MG63 (cell line): Measurements from ENCODE around the gene TMEM178B. TPM values are rescaled to one million over a fixed set of nuclear protein-coding genes. Genes with fewer than 3 reads are reported as not detected.
A peak's percentile ranks its signal among the peaks of the same experiment; 100 is the strongest.
"Not testable (repeated sequence)": the region's sequence is repeated elsewhere in the genome, so short reads cannot be mapped to it uniquely, and the experiment has no call there.

Source experiments
- DNase-seq: peaks from one replicate; pipeline ENCODE4 v3.0.0-alpha.2; 2020
- H3K27me3 ChIP-seq: fragments of 250-450 bp; sonication (Bioruptor Pico); 2 replicates; pipeline ENCODE4 v1.5.1; 2020; ENCODE audit warnings: mild to moderate bottlenecking, moderate library complexity
- H3K36me3 ChIP-seq: fragments of 250-450 bp; sonication (Bioruptor Pico); 2 replicates; pipeline ENCODE4 v1.5.1; 2020; ENCODE audit warnings: mild to moderate bottlenecking, moderate library complexity
- H3K4me3 ChIP-seq: fragments of 250-450 bp; sonication (Bioruptor Pico); 2 replicates; pipeline ENCODE4 v1.5.1; 2020; ENCODE audit warnings: mild to moderate bottlenecking, moderate library complexity
- H3K9me3 ChIP-seq: fragments of 250-450 bp; sonication (Bioruptor Pico); 2 replicates; pipeline ENCODE4 v1.5.1; 2020; ENCODE audit warnings: mild to moderate bottlenecking, moderate library complexity
- total RNA-seq: library from RNA; depleted of rRNA; stranded (reverse); fragments of >200 nt; shearing (Covaris generic); gene quantifications from 2 replicates; pipeline ENCODE4 v1.2.3, GENCODE V29; 2014; ENCODE audit warnings: low replicate concordance

TMEM178B gene
- total RNA-seq, 1 experiment from 2014 or later = 0.10 TPM

GRCh38 chr7:141320287-141320686 lies 246.4 kb downstream of the TMEM178B start:
- Histone ChIP-seq H3K27me3 (no peaks in the 10 kb centered on the region), H3K36me3 (no peaks in the 10 kb centered on the region), H3K9me3 (no peaks in the 10 kb centered on the region), H3K4me3 (no peak overlapping the region)
- DNase-seq = no peak

GRCh38 chr7:141322383-141322782 lies 248.5 kb downstream of the TMEM178B start:
- H3K4me3 ChIP-seq = no peak overlapping the region
- H3K27me3 ChIP-seq = no peaks in the 10 kb centered on the region
- H3K9me3 ChIP-seq = no peaks in the 10 kb centered on the region
- no peak for DNase-seq
- H3K36me3 ChIP-seq = no peaks in the 10 kb centered on the region

GRCh38 chr7:141323826-141324225 lies 250.0 kb downstream of the TMEM178B start:
- Histone ChIP-seq H3K9me3 (no peaks in the 10 kb centered on the region), H3K27me3 (no peaks in the 10 kb centered on the region), H3K36me3 (no peaks in the 10 kb centered on the region), H3K4me3 (no peak overlapping the region)
- no peak for DNase-seq

- Histone ChIP-seq H3K9me3 (no peaks in the 10 kb centered on the region), H3K36me3 (no peaks in the 10 kb centered on the region), H3K27me3 (no peaks in the 10 kb centered on the region), H3K4me3 (no peak overlapping the region)
- DNase-seq = no peak
Observed at GRCh38 chr7:141324870-141325269, 251.0 kb downstream of the TMEM178B start.

- H3K9me3 ChIP-seq = no peaks in the 10 kb centered on the region
- no peak for DNase-seq
- H3K36me3 ChIP-seq = no peaks in the 10 kb centered on the region
- H3K27me3 ChIP-seq = no peaks in the 10 kb centered on the region
- no peak overlapping the region for H3K4me3 ChIP-seq
Observed at GRCh38 chr7:141325275-141325674, 251.4 kb downstream of the TMEM178B start.

GRCh38 chr7:141328290-141328689 lies 254.4 kb downstream of the TMEM178B start:
- no peaks in the 10 kb centered on the region for H3K36me3 ChIP-seq
- no peaks in the 10 kb centered on the region for H3K9me3 ChIP-seq
- H3K27me3 ChIP-seq = no peaks in the 10 kb centered on the region
- no peak for DNase-seq
- no peak overlapping the region for H3K4me3 ChIP-seq

GRCh38 chr7:141330285-141330684 lies 256.4 kb downstream of the TMEM178B start:
- H3K4me3 ChIP-seq = not testable (repeated sequence)

GRCh38 chr7:141333459-141333858 lies 259.6 kb downstream of the TMEM178B start:
- H3K36me3 ChIP-seq = no peaks in the 10 kb centered on the region
- H3K4me3 ChIP-seq = no peak overlapping the region
- H3K9me3 ChIP-seq = no peaks in the 10 kb centered on the region
- H3K27me3 ChIP-seq = no peaks in the 10 kb centered on the region
- peak; percentile 2 for DNase-seq

More at GRCh38 chr7:141330285-141330684, 256.4 kb downstream of the TMEM178B start:
- H3K27me3 ChIP-seq, H3K9me3 ChIP-seq, DNase-seq, H3K36me3 ChIP-seq: not testable (repeated sequence)

GRCh38 chr7:141335164-141335563 lies 261.3 kb downstream of the TMEM178B start:
- DNase-seq = no peak
- Histone ChIP-seq H3K27me3 (no peaks in the 10 kb centered on the region), H3K36me3 (no peaks in the 10 kb centered on the region), H3K4me3 (no peak overlapping the region), H3K9me3 (no peaks in the 10 kb centered on the region)

GRCh38 chr7:141339603-141340002 lies 265.7 kb downstream of the TMEM178B start:
- no peaks in the 10 kb centered on the region for H3K9me3 ChIP-seq
- H3K27me3 ChIP-seq = no peaks in the 10 kb centered on the region; the same call in 1 of the 2 replicates
- no peak overlapping the region for H3K4me3 ChIP-seq
- no peak for DNase-seq
- no peaks in the 10 kb centered on the region for H3K36me3 ChIP-seq

GRCh38 chr7:141340991-141341390 lies 267.1 kb downstream of the TMEM178B start:
- H3K4me3 ChIP-seq = no peak overlapping the region

GRCh38 chr7:141342621-141343408 lies 269.0 kb downstream of the TMEM178B start:
- no peaks in the 10 kb centered on the region for H3K9me3 ChIP-seq
- H3K4me3 ChIP-seq = no peak overlapping the region
- H3K36me3 ChIP-seq = no peaks in the 10 kb centered on the region
- peaks cover 2% of the 10 kb centered on the region; the same call in 1 of the 2 replicates for H3K27me3 ChIP-seq
- DNase-seq = no peak

More at GRCh38 chr7:141340991-141341390, 267.1 kb downstream of the TMEM178B start:
- Histone ChIP-seq H3K36me3 (no peaks in the 10 kb centered on the region), H3K27me3 (peaks cover 2% of the 10 kb centered on the region; the same call in 1 of the 2 replicates), H3K9me3 (no peaks in the 10 kb centered on the region)
- DNase-seq = no peak

GRCh38 chr7:141344153-141344935 lies 270.5 kb downstream of the TMEM178B start:
- Histone ChIP-seq H3K27me3 (peaks cover 2% of the 10 kb centered on the region; the same call in 1 of the 2 replicates), H3K4me3 (no peak overlapping the region), H3K9me3 (no peaks in the 10 kb centered on the region), H3K36me3 (no peaks in the 10 kb centered on the region)
- DNase-seq = no peak

- Histone ChIP-seq H3K36me3 (no peaks in the 10 kb centered on the region), H3K27me3 (peaks cover 2% of the 10 kb centered on the region; the same call in 1 of the 2 replicates), H3K4me3 (no peak overlapping the region), H3K9me3 (no peaks in the 10 kb centered on the region)
- DNase-seq = no peak
Observed at GRCh38 chr7:141348728-141349127, 274.9 kb downstream of the TMEM178B start.

- Histone ChIP-seq H3K9me3 (no peaks in the 10 kb centered on the region), H3K36me3 (no peaks in the 10 kb centered on the region), H3K4me3 (no peak overlapping the region), H3K27me3 (peaks cover 2% of the 10 kb centered on the region; the same call in 1 of the 2 replicates)
- DNase-seq = no peak
Observed at GRCh38 chr7:141349338-141349737, 275.5 kb downstream of the TMEM178B start.

GRCh38 chr7:141349804-141350203 lies 275.9 kb downstream of the TMEM178B start:
- no peak for DNase-seq
- Histone ChIP-seq H3K4me3 (no peak overlapping the region), H3K27me3 (peaks cover under 1% of the 10 kb centered on the region; the same call in 1 of the 2 replicates), H3K36me3 (no peaks in the 10 kb centered on the region), H3K9me3 (no peaks in the 10 kb centered on the region)

GRCh38 chr7:141351175-141351574 lies 277.3 kb downstream of the TMEM178B start:
- no peaks in the 10 kb centered on the region for H3K27me3 ChIP-seq
- DNase-seq = no peak
- no peaks in the 10 kb centered on the region for H3K9me3 ChIP-seq
- no peak overlapping the region for H3K4me3 ChIP-seq
- no peaks in the 10 kb centered on the region for H3K36me3 ChIP-seq
